ENCODE results near the gene DOCK1.

The DOCK1 gene

DNA sequence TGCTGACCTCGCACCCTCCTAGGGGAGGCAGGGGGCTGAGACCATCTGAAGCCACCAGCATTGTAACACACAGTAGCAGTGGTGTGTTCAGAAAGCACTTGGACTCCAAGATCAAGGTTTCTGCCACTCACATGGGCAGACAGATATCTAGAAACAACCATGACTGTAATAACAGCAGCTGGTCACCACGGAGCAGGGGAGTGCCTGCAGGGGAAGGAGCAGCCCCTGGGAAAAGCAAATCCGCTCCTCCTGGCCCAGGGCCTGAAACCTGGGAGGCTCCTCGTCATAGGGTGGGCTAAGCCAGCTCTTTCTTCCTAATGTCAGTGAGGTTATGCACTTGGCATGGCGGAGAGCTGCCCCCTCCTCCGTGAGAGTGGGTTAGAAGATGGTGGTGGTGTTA lies 409.6 kb downstream of the DOCK1 start:
- no peak for DNase-seq (ENCODE audit: low spot score)

DNA sequence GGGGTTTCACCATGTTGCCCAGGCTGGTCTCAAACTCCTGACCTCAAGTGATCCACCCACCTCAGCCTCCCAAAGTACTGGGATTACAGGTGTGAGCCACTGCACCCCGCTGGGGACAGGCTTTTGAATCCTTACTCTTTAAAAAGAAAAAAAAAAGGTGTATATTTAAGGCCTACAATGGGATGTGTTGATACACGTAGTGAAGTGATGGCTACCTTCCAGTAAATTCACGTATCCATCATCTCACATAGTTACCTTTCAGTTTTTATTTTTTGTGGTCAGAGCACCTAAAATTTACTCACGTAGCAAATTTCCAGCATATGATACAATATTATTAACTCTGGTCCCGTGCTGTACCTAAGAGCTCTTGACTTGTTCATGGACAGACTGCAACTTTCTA lies 410.7 kb downstream of the DOCK1 start:
- no peak for DNase-seq (ENCODE audit: low spot score)

DNA sequence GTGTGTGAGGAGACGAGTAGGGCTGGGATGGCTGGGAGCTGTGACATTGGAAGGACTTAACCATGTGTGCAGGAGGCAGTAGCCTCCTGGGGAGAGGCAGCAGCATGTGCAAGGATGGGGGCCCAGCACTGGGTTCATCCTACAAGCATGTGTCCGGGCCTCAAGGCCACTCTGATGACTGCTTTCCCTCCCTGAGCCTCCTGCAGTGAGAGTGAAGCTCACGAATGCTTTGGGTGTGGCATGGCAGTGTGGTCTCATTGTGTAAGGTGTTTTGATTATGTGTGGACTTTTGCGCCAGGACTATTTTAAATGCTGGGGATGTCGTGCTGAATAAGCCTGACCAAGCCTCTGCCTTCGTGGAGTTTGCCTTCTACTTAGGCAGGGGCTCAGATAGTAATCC lies 413.2 kb downstream of the DOCK1 start:
- no peak for DNase-seq (ENCODE audit: low spot score)

DNA sequence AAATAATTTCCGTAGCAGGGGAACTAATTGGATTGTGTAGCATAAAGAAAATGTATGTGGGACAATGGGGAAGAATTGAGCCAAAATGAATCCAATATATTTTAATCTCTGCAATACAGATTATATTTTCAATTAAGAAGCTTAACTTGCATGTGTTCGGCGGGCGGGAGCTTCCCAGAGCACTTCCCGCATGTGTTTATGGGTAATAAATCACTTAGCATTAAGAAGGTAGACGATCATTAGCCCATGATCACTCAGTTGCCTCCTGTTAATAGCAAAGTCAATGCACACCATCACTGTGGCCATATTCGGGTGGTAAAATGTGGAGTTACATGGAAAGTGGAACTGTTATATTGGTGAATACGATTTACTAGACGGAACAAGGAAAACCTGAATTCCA lies 414.0 kb downstream of the DOCK1 start:
- DNase-seq (ENCODE audit: low spot score): no peak

DNA sequence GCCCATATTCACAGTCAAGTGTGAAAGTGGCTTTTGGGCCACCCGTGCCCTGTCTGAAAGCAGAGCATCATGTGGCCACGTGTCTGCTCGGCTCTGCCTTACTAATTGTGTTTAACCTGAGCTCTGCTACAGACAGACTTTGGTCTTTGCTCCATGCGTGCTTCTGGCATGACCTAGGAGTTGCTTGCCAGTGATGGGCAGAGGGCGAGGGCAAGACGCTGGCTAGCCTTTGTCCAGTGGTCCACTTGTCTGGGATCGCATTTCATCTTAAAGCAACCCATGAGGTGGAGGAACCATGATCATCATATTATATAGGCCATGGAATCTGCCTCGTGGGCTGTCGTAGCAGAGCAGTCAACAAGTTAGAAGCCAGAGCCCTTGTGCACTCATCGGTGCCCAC lies 414.5 kb downstream of the DOCK1 start:
- no peak for DNase-seq (ENCODE audit: low spot score)

DNA sequence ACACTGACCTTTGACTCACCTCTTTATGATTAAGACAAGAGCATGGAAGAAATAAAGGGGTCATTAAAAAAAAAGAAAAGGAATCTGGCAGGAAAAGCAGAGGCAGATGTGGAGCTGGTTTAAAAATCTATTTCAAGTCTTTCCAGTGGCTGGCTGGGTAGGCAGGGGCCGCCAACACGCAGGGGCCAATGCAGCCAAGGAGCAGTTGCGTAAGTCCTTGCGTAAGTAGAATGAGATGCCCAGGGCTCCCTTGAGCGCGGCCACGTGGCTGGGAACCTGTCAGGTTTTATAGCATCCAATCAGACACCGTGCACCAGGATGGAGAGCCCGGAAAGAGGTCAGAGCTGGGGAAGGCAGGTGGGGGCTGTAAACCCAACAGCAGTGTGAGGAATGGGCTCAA lies 414.9 kb downstream of the DOCK1 start:
- no peak for DNase-seq (ENCODE audit: low spot score)

DNA sequence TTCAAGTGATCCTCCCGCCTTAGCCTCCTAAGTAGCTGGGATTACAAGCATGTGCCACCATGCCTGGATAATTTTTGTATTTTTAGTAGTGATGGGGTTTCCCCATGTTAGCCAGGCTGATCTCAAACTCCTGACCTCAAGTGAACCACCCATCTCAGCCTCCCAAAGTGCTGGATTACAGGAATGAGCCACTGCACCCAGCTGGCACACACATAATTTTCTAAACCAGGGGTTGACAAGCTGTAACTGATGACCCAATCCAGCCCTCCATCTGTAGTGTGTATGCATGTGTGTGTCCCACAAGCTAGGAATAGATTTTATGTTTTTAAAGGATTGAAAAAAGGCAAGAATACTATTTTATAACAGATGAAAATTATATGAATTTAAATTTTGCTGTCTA lies 417.1 kb downstream of the DOCK1 start:
- no peak for DNase-seq (ENCODE audit: low spot score)

DNA sequence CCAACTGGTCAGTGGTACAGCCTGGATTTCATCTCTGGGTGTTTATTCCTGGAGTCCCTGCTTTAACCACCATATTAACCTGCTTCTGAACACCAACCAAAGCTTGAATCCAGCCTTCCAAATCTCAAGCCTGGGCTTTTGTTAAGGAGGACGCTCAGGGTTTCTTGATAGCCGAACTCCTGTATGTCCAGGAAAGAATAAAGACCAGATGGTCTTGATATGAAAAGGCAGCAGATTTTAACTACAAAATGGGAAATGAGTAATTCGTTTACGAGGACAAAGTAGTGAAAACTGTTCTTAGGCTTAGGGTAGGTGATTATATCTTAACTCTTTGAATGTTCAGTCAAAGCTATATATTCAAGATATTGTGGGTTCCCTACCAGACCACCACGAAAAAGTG lies 420.3 kb downstream of the DOCK1 start:
- no peak for DNase-seq (ENCODE audit: low spot score)

DNA sequence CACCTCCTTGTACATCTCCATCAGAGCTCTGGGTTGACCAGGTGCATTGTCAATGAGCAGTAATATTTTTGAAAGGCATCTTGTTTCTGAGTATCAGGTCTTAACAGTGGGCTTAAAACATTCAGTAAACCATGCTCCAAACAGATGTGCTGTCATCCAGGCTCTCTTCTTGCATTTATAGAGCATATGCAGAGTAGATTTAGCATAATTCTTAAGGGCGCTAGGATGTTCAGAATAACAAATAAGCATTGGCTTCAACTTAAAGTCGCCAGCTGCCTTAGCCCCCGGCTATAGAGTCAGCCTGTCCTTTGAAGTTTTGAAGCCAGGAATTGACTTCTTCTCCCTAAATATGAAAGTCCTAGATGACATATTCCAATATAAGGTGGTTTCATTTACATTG lies 421.7 kb downstream of the DOCK1 start:
- no peak for DNase-seq (ENCODE audit: low spot score)

DNA sequence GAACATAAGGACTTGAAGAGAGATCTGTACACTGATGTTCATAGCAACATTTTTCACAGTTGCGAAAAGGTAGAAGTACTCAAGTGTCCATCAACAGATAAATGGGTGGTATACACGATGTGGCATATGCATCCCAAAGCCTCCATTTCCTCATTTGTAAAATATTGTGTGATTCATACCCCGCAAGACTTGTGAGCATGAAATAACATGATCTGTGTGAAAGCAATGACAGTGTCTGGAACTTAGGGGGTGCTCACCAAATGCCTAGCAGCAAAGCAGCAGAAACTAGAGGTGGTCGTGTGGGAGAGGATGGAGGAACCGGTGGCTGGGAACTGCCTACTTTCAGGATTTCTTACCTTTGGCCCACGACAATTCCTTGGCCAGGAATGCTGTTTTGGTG lies 426.5 kb downstream of the DOCK1 start:
- DNase-seq (ENCODE audit: low spot score): no peak

DNA sequence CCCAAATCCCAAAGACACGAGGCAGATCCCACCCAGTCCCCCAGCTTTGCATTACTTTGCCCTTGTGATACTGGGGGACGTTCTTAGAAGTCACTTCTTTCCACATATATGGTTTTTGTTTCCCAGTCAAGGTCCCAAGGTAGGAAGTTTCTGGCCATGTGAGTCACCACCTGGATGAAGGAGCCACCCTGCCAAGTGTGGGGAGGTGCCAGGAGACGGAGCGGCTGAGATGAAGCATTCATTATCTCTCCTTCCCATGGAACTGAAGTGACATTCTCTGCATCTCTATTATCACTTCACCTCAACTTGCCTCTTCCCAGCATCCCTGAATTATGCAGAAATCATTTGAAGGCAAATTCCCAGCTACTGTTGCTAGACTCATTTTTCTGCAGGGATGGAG lies 427.4 kb downstream of the DOCK1 start:
- DNase-seq (ENCODE audit: low spot score): no peak

DNA sequence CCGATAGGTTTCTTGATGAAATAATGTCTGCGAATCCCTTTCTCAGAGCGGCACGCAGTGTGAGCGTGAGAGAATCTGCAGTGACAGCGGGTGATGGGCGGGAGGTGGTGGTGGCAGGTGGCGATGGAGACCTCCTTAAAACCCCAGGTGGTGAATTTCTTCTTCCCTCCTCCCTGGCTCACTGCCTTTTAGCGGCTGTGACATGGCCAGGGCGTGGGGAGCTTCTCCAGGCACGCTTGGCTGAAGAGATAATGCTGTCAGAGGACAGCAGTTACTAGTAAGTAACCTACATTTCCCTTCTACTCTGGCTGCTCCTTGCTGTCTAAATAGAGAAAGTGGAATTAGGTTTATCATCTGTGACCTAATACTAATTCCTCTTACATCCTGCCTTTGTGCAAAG lies 432.6 kb downstream of the DOCK1 start:
- no peak for DNase-seq (ENCODE audit: low spot score)

DNA sequence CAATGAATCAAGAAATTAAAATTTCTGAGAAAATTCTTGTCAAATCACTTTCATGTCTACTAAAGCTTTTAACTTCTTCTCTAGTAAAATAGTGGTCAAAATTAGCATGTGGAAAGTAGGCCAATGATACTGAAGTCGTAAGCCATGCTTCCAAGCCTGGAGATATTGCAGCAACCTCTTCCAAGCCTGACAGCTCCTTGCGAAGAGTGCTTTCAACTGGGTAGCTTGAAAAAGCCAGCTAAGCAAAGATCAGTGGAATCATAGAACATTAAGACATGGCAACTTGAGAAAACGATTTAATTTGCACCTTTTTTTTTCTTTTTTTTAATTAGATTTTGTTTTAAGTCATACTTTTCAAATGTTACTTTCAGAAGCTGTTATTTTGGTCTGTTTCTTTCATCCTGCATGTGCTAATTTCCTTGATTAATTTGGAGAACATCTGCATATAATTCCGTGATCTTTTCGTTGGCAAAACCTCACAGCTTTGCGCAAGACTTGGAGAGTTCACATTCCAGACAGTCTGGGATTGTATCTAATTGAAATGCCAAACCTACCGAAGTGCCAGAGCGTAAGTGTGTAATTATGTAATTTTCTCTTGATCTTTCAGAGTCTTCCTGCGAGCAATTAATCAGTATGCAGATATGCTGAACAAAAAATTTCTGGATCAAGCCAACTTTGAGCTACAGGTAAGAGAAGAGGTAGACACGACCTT lies 433.3 kb downstream of the DOCK1 start:
- DNase-seq (ENCODE audit: low spot score): no peak

DNA sequence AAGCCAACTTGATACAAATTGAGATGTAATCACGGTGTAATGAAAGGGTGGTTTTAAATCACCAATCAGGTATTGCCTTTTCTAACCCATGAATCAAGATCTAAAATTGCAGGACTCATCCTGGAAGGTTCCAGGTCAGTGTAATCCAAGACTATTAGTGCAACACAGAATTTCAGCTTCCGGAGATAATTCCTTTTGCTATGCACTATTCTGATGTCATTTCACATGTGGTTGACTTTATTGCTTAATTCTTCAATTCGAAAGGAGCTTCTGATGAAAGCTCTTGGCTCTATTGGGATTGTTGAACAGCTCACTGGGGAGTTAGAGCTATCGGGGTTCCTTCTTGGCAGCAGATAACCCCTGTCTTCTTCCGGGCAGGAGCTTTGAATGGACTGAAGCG lies 438.6 kb downstream of the DOCK1 start:
- no peak for DNase-seq (ENCODE audit: low spot score)

DNA sequence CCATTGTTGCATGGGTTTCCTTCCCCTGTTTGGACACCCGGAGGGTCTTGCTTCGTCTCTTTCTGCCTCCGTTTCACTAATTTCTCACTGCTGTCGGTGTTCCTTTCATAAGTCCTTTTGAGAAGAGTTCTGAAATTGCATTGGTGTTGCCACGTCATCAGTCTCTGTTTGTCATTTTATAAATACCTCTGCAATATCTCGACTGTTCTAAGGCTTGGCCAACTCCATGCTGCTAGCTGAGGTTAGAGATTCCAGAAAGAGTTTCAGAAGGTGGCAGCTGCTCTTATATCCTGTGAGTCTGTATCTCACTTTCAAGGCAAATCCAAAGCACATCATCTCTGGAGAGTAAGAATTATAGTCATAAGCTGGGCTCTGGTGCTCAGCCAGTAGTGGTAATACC lies 439.1 kb downstream of the DOCK1 start:
- DNase-seq (ENCODE audit: low spot score): no peak

DNA sequence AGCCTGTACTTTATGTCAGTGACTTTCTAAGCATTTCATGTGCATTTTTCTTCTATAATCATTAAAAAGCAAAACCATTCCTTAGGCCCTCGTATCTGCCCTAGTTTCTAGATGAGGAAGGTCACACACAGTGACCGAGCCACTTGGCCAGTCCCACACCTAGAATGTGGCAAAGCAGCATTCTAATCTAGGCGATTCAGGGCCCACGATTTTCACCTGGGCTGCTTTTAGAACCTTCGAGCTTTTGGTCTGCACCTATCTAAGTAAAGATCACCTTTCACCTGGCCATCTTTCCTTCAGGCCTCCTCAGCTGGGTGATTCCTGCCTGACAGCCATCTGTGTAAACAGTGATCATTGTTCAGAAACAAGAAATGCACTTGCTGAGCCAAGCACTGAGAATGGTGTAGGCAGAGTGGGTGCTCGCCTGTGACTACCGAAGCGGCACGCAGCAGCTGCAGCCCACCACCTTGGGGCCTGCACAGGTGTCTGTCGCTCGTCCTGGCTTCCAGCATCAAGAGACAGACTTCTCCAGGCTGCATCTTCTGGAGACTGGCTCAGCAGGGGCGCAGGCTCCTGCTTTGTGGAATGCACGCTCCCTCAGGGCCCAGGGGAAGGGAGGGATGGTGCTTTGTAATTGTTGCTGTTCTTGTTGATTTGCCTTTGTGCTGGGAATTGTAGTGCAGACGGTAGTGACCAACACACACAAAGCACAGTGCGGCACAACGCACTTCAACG lies 440.2 kb downstream of the DOCK1 start:
- DNase-seq (ENCODE audit: low spot score): no peak

DNA sequence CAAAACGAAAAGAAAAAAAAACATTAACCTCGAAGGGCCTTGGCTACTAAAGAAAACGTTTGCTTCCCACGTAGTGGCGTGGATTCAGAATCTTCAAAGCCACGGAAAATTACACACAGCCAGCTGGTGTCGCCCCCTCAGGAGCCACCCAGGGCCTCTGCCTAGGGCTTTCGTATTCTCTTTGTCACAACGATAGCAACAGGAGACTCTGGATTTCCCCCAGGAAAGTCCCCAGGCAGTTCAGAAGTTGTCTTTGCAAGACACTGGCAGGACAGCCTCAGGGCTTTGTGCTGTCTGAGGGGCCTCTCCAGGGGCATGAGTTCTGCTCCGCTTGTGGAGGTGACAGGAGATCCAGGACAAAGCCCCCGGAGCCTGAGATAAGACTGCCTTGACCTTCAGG lies 441.4 kb downstream of the DOCK1 start:
- DNase-seq (ENCODE audit: low spot score): no peak

DNA sequence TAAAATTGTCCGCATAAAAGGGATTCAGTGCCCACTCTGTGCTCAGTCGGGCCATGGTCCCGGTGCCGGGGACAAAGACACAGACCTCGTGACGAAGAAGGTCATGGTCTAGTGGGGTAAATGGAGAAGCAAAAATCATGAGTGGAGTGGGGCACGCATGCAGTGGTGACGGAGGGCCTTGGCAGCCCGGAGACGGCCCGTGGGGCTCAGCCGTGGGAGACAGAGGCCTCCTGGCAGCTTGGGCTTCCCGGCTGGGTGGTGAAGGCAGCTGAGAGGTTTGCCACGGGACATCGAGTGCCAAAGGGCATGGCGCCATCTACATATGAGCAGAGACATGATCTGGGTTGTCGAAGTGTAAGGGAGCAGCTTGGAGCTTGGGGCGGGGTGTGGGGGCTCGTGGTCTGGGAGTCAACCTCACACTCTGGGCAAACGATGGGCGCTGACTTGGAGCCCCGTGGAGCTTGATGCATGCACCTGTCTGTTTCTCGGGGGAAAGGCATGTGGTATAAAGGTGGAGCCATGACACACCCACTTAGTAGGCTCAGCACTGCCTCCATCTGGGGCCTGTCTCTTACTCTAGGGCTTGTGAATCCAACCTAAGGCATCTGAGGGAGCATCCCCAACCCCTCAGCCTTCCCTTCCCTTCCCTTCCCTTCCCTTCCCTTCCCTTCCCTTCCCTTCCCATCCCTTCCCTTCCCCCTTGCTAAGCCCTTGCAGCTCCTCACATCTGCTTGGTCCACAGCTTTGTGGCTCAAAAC lies 442.2 kb downstream of the DOCK1 start:
- no peak for DNase-seq (ENCODE audit: low spot score)

DNA sequence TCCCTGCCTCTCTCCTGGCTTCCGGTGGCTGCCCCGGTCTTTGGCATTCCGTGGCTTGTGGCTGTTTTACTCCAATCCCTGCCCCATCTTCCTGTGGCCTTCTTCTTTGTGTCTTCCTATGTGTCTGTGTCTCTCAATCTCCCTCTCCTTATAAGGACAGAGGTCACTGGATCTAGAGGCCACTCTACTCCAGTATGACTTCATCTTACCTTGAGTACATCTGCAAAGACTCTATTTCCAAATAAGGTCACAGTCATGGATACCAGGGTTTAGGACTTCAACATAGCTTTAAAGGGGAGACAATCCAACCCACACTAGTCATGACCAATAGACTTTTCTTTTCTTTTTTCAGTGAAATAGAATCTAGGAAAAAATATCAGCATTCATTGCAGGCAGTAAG lies 444.5 kb downstream of the DOCK1 start:
- DNase-seq (ENCODE audit: low spot score): no peak

DNA sequence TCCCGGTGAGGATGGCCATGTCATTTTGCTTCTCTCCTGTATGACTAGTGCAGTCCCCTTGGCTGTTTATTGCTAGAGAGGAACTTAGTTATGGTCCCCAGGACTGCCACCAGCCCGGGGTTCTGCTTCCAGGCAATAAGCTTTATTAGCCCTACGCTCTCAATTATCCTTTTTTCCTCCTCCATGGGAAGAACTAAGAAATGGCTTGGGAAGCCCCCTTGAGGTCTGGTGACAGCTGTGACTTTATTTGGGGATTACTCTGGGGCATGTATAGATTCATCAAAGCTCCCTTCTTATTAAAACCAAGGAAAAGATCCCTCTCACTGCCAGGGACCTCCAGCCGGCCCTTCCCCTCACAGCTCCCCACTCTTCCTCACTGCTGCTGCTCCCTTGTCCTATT lies 446.3 kb downstream of the DOCK1 start:
- DNase-seq (ENCODE audit: low spot score): no peak

DNA sequence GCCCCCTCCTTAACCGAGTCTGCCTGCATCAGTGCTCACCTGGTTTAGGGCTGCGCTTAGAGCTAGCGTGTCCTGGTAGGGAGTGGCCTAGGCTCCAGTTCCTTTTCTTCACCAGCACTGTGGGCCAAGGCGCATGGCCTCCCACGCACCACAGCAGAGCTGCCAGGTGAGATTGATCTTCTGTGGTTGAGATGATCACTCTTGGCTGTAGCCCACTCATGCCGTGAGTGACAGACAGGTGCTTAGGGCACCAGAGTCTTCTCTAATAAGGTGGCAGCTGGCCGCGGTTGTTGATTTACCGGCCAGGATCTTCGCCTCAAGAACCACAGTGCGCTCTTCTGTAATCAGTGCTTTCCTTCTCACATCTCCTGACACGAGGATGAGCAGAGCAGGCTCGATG lies 448.3 kb downstream of the DOCK1 start:
- no peak for DNase-seq (ENCODE audit: low spot score)

DNA sequence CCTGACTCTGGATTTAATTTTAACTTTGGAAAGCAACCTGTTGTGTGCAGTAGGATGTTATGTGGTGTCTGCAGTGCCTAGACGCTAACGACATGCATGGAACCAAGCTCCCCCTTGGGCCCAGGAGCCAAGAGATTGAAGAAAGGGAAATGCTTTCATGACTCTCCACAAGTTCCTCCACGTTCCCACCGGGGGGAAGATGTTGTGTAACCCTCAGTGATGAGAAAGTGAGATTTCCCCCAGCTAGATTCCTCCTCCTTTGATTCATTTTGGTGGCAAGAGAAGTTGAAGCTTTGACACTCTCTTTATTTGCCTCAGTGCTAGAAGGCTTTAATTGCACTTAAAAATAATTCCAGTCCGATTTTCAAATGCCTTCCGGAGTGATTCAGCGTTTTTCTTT lies 449.0 kb downstream of the DOCK1 start:
- DNase-seq (ENCODE audit: low spot score): no peak

DNA sequence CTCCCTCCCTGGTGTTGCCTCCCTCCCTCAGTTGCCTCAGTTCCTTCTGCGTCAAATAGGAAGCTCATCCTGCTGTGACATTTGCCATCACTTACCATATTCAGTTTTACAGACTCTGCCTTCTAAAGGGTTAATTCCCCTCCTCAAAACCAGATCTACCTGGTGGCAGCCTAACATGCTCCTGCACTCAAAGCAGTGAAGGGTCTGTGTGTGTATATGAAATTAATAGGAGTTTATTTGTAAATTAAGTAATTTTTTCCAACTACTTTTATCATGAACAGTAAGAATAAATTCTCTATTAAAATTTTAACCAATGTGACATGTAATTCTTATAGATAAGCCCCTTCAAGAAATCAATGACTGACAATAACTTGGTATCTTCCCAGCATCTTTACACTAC lies 449.8 kb downstream of the DOCK1 start:
- no peak for DNase-seq (ENCODE audit: low spot score)

Measured in Ammon's horn (tissue), 1 donor.